Neural crest cell (in vitro differentiated cells): ENCODE results near the gene SPDYE2. TPM values are rescaled to one million over a fixed set of nuclear protein-coding genes. Genes with fewer than 3 reads are reported as not detected.
"Not testable (repeated sequence)": the region's sequence is repeated elsewhere in the genome, so short reads cannot be mapped to it uniquely, and the experiment has no call there.

ENCODE experiments used
- DNase-seq: peaks from one replicate; pipeline ENCODE4 v3.0.0; 2021; ENCODE audit warnings: low read depth, mixed read lengths, low spot score
- H3K27ac Mint-ChIP-seq: one replicate; pipeline ENCODE4 v1.8.0; 2021; ENCODE audit warnings: mild to moderate bottlenecking, mixed read lengths; ENCODE audit not compliant: unreplicated experiment
- H3K27me3 Mint-ChIP-seq: 2 replicates; pipeline ENCODE4 v1.8.0; 2021; ENCODE audit warnings: low read depth, mild to moderate bottlenecking, mixed read lengths
- H3K36me3 Mint-ChIP-seq: 2 replicates; pipeline ENCODE4 v1.8.0; 2021; ENCODE audit warnings: low read depth, mild to moderate bottlenecking, mixed read lengths
- H3K4me1 Mint-ChIP-seq: 2 replicates; pipeline ENCODE4 v1.8.0; 2021; ENCODE audit warnings: mixed read lengths
- H3K4me3 Mint-ChIP-seq: one replicate; pipeline ENCODE4 v1.8.0; 2021; ENCODE audit warnings: mild to moderate bottlenecking, mixed read lengths
- H3K9me3 Mint-ChIP-seq: 2 replicates; pipeline ENCODE4 v1.8.0; 2021; ENCODE audit warnings: mixed read lengths
- total RNA-seq: library from RNA; stranded (reverse); gene quantifications from 2 replicates; pipeline ENCODE4 v1.2.1, GENCODE V29; 2021

The SPDYE2 gene
- total RNA-seq, 1 donor from 2014 or later = not detected

- H3K36me3 Mint-ChIP-seq, H3K27me3 Mint-ChIP-seq, H3K9me3 Mint-ChIP-seq, H3K4me3 Mint-ChIP-seq, DNase-seq, H3K4me1 Mint-ChIP-seq, H3K27ac Mint-ChIP-seq: not testable (repeated sequence)
These were observed 30.2 kb upstream of the SPDYE2 start for GRCh38 chr7:102520797-102521196.

GRCh38 chr7:102524803-102525202, 26.2 kb upstream of the SPDYE2 start:
- DNase-seq, H3K36me3 Mint-ChIP-seq, H3K27me3 Mint-ChIP-seq, H3K27ac Mint-ChIP-seq, H3K9me3 Mint-ChIP-seq, H3K4me1 Mint-ChIP-seq, H3K4me3 Mint-ChIP-seq: not testable (repeated sequence)

- not testable (repeated sequence) for H3K27me3 Mint-ChIP-seq, H3K4me3 Mint-ChIP-seq, H3K27ac Mint-ChIP-seq, DNase-seq, H3K9me3 Mint-ChIP-seq, H3K4me1 Mint-ChIP-seq, H3K36me3 Mint-ChIP-seq
These were observed 23.8 kb upstream of the SPDYE2 start for GRCh38 chr7:102527182-102527581.

GRCh38 chr7:102527822-102528793, 22.9 kb upstream of the SPDYE2 start:
- DNase-seq, H3K9me3 Mint-ChIP-seq, H3K27me3 Mint-ChIP-seq, H3K4me1 Mint-ChIP-seq, H3K36me3 Mint-ChIP-seq, H3K4me3 Mint-ChIP-seq, H3K27ac Mint-ChIP-seq: not testable (repeated sequence)

GRCh38 chr7:102531583-102531982, 19.4 kb upstream of the SPDYE2 start:
- H3K4me1 Mint-ChIP-seq, DNase-seq, H3K36me3 Mint-ChIP-seq, H3K27me3 Mint-ChIP-seq, H3K27ac Mint-ChIP-seq, H3K4me3 Mint-ChIP-seq, H3K9me3 Mint-ChIP-seq: not testable (repeated sequence)

GRCh38 chr7:102532127-102532526, 18.9 kb upstream of the SPDYE2 start:
- not testable (repeated sequence) for H3K9me3 Mint-ChIP-seq, H3K4me1 Mint-ChIP-seq, H3K36me3 Mint-ChIP-seq, H3K27me3 Mint-ChIP-seq, H3K27ac Mint-ChIP-seq, DNase-seq, H3K4me3 Mint-ChIP-seq

GRCh38 chr7:102535062-102535615, 15.9 kb upstream of the SPDYE2 start:
- not testable (repeated sequence) for H3K9me3 Mint-ChIP-seq, DNase-seq, H3K27me3 Mint-ChIP-seq, H3K4me1 Mint-ChIP-seq, H3K4me3 Mint-ChIP-seq, H3K36me3 Mint-ChIP-seq, H3K27ac Mint-ChIP-seq

GRCh38 chr7:102540604-102541003, 10.4 kb upstream of the SPDYE2 start:
- H3K27ac Mint-ChIP-seq, H3K9me3 Mint-ChIP-seq, H3K27me3 Mint-ChIP-seq, H3K4me3 Mint-ChIP-seq, H3K36me3 Mint-ChIP-seq, DNase-seq, H3K4me1 Mint-ChIP-seq: not testable (repeated sequence)

- not testable (repeated sequence) for H3K4me1 Mint-ChIP-seq, H3K27ac Mint-ChIP-seq, H3K27me3 Mint-ChIP-seq, H3K36me3 Mint-ChIP-seq, H3K4me3 Mint-ChIP-seq, H3K9me3 Mint-ChIP-seq, DNase-seq
These were observed 8.9 kb upstream of the SPDYE2 start for GRCh38 chr7:102542083-102542482.

GRCh38 chr7:102542771-102543170, 8.3 kb upstream of the SPDYE2 start:
- not testable (repeated sequence) for H3K27me3 Mint-ChIP-seq, H3K9me3 Mint-ChIP-seq, H3K27ac Mint-ChIP-seq, H3K4me1 Mint-ChIP-seq, DNase-seq, H3K36me3 Mint-ChIP-seq, H3K4me3 Mint-ChIP-seq

GRCh38 chr7:102543596-102543995, 7.4 kb upstream of the SPDYE2 start, which contains the start of gene UPK3BL2:
UPK3BL2 (minus strand) TSS chr7:102543696; CDS start chr7:102543636, 60 bp downstream.
- H3K36me3 Mint-ChIP-seq, H3K27ac Mint-ChIP-seq, H3K27me3 Mint-ChIP-seq, H3K9me3 Mint-ChIP-seq, H3K4me1 Mint-ChIP-seq, DNase-seq, H3K4me3 Mint-ChIP-seq: not testable (repeated sequence)

GRCh38 chr7:102544372-102544771, 6.7 kb upstream of the SPDYE2 start:
- DNase-seq, H3K27ac Mint-ChIP-seq, H3K27me3 Mint-ChIP-seq, H3K36me3 Mint-ChIP-seq, H3K4me1 Mint-ChIP-seq, H3K4me3 Mint-ChIP-seq, H3K9me3 Mint-ChIP-seq: not testable (repeated sequence)

- not testable (repeated sequence) for DNase-seq, H3K9me3 Mint-ChIP-seq, H3K27me3 Mint-ChIP-seq, H3K36me3 Mint-ChIP-seq, H3K4me1 Mint-ChIP-seq, H3K27ac Mint-ChIP-seq, H3K4me3 Mint-ChIP-seq
These were observed 5.7 kb upstream of the SPDYE2 start for GRCh38 chr7:102545288-102545687.

GRCh38 chr7:102546353-102546752, 4.7 kb upstream of the SPDYE2 start:
- H3K9me3 Mint-ChIP-seq, DNase-seq, H3K4me1 Mint-ChIP-seq, H3K27me3 Mint-ChIP-seq, H3K4me3 Mint-ChIP-seq, H3K27ac Mint-ChIP-seq, H3K36me3 Mint-ChIP-seq: not testable (repeated sequence)
